Limb (tissue), 2 donors: Measurements from ENCODE around the gene B3GNT2.

Source experiments
- DNase-seq, 2 donors: peaks; one replicate each; pipeline ENCODE4 v3.0.0-alpha.2; 2016; ENCODE audit errors: extremely low spot score in 2 of 2

B3GNT2 gene

DNA sequence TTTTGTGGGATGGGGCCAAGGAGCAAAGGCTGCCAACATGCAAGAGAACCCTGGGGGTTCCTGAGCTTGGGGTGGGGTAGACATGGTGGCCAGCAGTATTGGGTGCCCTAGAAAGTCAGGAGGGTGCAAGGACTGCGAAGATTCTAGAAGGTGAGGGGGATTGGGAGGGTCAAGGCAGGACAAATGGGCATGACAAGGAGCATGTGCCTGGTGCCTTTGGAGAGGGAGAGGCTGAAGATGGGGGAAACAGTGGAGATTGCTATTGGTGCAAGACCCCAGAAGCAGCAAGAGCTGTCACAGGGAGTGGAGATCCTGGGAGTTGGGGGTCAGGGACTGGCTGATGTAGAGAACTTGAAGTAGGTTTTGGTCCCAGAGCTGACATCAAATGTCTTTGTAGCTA, 7.5 kb downstream of the B3GNT2 start:
- no peak for DNase-seq

- DNase-seq, result no peak
Measured at GRCh38 chr2:62204998-62205496, 9.1 kb downstream of the B3GNT2 start.

- DNase-seq, result no peak
Measured at GRCh38 chr2:62205554-62205953, 9.6 kb downstream of the B3GNT2 start.

DNA sequence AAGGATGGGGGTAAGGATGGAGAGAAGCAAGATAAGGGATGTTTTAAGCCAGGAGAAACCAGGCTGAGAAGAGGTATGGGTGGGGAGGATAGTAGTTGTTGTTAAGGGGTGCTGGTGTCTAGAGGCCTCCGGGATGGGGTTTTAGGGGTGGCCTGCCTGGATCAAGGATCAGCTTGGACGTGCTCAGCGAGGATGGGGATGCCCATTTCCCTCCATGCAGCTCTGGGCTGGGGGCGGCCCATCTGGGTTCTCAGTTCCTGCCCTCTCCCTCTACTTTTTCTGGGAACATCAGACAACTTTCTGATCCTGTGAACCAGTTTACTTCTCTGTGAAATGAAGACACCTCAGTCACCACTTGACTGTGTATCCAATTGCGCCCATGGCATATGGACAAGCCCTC, 10.1 kb downstream of the B3GNT2 start:
- no peak for DNase-seq

DNA sequence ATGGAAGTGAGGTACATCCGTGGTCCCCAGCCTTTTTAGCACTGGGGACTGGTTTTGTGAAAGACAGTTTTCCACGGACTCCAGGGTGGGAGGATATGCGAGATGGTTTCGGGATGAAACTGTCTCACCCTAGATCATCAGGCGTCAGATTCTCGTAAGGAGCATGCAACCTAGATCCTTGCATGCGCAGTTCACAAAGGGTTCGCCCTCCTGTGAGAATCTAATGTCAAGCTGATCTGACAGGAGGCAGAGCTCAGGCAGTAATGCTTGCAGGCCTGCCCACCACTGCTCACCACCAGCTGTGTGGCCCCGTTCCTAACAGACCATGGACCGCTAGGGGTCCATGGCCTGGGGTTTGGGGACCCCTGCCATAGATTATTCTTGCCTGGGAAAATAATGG, 11.6 kb downstream of the B3GNT2 start:
- no peak for DNase-seq

DNA sequence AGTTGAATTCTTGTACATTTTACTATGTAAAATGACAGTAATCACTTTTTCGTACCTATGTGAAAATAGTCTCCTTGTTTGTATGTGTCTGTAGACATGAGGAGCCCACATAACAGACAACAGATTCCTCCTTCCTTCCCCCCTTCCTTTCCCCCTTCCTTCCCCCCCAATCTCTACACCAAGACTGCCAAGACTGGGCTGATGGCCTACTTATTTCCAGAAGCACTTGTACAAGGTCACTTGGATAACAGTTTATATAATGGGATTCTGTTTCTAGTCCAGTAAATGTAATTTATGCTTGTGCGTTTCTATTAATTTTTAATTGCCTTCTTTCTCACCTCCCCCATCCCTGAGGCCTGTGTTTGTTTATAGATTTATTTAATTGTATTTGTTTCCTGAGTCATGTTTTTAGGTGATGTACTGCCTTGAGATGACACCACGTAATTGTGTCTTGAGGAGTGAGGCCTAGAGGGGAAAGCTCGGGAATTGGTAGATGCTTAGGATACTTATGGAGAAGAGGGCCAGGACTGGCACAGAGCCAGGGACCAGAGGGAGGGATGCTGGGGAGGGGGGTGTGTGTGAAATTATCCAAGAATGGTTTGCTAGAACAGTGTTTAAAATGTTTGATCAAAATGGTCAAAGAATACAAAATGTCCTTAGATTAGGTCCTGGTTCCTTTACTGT, 12.3 kb downstream of the B3GNT2 start:
- no peak for DNase-seq

DNA sequence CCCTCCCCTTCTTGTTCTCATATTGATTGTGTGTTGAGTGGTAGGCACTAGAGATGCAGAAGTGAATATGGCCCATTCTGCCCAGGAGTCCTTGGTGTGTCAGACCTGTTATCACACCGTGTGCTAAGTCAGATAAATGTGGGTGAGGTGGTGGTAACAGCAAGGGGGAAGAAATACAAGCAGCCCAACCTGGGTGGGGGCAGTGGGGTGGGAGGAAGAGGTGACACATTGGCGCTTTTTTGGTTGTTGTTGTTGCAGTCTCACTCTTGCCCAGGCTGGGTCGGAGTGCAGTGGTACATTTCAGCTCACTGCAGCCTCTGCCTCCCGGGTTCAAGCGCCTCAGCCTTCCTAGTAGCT, 12.8 kb downstream of the B3GNT2 start:
- DNase-seq, result no peak

DNA sequence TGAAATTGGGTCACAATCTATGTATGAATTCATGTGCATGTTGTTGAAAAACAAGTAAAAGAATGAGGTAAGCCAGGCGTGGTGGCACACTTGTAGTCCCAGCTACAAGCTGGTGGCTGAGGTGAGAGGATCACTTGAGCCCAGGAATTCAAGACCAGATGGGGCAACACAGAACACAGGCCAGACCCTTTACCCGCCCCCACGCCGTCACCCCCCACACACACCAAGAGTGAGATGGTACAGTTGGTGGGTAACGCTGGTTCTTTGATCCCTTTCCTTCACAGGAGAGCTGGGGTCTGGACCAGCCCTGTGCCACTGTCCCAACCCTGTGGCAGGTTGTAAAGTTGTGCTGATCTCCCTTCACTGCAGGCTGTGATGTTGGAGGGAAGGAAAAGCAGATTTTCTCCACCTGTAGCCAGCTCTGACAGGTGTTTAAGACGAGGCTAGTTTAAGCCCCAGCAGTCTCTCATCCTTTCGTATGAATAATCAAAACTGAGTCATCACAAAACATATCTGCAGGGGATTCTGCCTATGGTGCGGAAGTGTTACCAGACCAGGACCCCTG, 13.6 kb downstream of the B3GNT2 start:
- DNase-seq, result no peak

GRCh38 chr2:62215306-62216064, 19.6 kb downstream of the B3GNT2 start:
- no peak for DNase-seq

DNA sequence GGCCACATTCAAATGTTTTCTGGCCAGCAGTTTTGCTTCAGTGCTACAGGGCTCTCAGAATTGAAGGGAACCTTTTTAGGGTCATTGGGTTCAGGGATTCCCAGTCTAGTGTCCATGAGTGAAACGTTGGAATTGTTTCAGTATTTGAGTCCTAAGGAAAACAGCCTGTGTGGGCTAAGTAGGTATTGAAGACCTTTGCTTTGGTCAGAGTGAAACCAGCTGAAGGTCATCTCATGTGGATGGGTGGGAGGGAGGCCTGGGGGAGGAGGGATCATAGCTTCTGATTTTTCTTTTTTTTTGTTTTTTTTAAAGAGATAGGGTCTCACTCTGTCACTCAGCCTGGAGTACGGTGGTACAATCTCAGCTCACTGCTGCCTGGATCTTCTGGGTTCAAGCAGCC, 20.2 kb downstream of the B3GNT2 start:
- no peak for DNase-seq

GRCh38 chr2:62216616-62217015, 20.7 kb downstream of the B3GNT2 start:
- DNase-seq, result no peak

GRCh38 chr2:62217421-62217820, 21.5 kb downstream of the B3GNT2 start:
- DNase-seq, result no peak

DNA sequence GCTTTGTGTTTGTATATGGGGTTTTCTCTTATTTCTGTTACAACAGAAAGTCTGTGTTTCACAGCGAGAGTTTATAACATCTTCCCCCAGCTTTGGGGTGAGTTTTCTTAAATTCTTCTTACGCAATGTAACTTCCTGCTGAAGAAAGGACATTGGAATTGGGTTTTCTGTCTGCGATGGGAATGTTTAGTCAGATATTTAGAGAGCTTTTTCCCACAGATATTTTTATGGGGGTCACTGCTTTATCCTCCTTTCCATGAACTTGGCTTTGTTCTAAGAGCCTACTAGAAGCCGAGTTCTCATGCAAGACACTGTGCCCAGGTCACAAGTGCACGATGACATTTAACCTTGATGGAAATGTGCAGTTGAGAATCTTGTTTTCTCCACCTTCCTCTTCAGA, 22.1 kb downstream of the B3GNT2 start:
- no peak for DNase-seq

DNA sequence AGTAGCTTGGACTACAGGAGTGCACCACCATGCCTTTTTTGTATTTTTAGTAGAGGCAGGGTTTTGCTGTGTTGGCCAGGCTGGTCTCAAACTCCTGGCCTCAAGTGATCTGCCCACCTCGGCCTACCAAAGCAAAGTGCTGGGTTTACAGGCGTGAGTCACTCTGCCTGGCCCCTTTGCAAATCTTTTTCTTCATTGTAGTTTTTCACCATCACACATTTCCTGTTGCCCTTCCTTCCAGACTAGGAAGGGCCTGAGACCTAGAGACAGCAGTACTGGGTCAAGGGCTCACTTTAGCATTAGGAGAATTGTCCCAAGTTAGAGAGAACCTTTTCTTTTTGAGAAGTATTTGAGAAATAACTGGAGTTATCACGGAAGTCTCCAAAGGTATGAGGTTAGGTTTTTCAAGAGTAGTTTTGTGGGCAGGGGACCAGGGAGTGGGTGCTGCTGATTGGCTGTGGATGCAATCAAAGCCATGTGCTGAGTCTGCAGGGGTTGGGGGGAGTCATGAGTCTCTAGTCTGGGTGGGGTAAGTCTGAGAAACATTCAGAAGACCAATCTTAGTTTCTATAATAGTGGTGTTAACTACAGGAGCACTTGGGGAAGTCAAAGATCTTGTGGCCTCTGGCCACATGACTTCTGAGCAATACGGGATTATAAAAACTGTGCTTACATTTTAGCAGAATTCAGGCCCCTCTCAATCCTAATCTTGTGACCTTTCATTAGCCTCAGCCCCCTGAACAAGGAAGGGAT, 23.7 kb downstream of the B3GNT2 start:
- DNase-seq, result no peak

- no peak for DNase-seq
Measured at GRCh38 chr2:62221141-62221540, 25.2 kb downstream of the B3GNT2 start.

GRCh38 chr2:62222171-62222570, 26.3 kb downstream of the B3GNT2 start:
- no peak for DNase-seq

- DNase-seq, result no peak
Measured at GRCh38 chr2:62222674-62223073, 26.8 kb downstream of the B3GNT2 start.

DNA sequence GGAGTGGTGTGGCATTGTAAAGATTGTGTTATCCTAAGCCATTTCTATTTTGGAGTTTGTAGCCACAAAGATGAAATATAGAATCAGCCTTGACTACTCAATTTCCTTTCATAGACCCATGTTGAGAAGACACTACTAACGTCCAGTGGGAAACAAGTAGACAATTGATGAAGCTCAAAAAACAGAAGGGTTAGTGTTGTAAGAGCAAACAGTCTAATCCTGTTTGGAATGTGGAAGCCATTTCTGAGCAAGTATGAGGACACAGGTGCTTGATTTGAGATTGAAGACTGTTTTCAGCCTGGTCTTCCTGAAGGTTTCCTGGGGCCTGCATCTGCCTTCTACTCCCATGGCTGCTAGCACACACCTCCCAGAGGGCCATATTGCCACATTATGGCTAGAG, 29.1 kb downstream of the B3GNT2 start:
- DNase-seq, result no peak

DNA sequence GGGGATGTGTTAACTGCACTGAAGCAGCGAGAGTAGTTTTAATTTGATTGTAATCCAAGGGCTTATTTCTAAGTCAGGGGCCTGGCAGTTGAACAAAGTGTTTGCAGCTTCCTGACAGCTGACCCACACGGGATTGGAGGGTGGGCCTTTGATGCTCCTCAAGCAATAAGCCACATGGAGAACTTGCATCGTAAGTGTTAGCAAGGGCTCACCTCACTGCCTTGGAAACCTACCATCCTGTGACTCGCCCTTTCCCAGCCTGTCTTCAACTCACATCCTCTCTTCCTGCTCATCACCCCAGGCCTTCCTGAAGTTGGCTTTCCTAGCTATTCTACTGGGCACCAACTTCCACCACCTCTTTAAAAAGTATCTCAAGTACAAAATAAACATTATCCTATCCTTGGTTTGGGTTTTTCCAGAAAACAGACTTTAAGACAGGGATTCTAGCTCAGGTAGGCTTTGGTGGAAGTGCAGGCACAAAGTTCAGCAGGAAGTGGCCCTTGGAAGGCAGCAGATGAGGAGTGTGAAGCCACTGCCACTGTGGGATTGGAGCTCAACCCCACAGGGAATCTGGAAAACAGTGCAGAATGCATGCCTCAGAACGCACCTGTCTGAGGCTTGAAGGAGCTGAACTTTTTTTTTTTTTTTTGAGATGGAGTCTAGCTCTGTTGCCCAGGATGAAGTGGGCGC, 31.6 kb downstream of the B3GNT2 start:
- DNase-seq, result no peak

GRCh38 chr2:62229082-62229605, 33.2 kb downstream of the B3GNT2 start:
- DNase-seq, result no peak

GRCh38 chr2:62231541-62231940, 35.6 kb downstream of the B3GNT2 start:
- DNase-seq, result no peak
